GM06990 (cell line): ENCODE data around the gene RUVBL2.

Experiments used
- DNase-seq: peaks from one replicate; pipeline ENCODE4 v3.0.0-alpha.2; 2011; ENCODE audit not compliant: insufficient read length; ENCODE audit errors: extremely low read depth
- H3K27me3 ChIP-seq: replicated peaks from 2 replicates; pipeline ENCODE4 v1.6.0; 2011; ENCODE audit warnings: low read length; ENCODE audit not compliant: control insufficient read depth, insufficient read depth
- H3K36me3 ChIP-seq: 2 replicates; pipeline ENCODE4 v1.5.1; 2011; ENCODE audit warnings: low read length; ENCODE audit not compliant: control insufficient read depth, insufficient read depth
- H3K4me3 ChIP-seq: replicated peaks from 2 replicates; pipeline ENCODE4 v1.5.1; 2011; ENCODE audit warnings: low read depth, mild to moderate bottlenecking, control low read depth, low read length
- CTCF ChIP-seq: IDR thresholded peaks from 2 replicates; pipeline ENCODE4 v1.5.1; 2011; ENCODE audit warnings: low read length, control low read depth, mild to moderate bottlenecking, inconsistent platforms; ENCODE audit not compliant: insufficient read depth, poor library complexity, severe bottlenecking

RUVBL2 gene

DNA sequence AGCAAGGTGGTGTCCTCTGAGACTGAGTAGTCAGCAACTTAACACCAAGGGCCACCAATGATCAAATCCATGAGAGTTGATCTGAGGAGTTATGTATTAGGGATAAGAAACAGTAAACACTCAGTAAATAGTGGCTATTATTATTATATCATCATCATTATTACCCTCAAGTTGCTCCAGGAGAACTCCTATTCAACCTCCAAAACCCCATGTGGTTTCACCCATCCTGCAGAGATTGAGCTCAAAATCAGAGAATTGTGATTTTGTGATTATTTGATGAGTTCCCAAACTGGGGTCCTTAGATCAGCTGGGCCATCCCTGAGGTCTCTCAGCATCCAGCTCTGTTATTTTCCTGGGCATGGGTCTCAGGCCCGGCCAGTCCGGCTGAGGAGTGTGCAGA is 67.3 kb downstream of the RUVBL2 start:
- Histone ChIP-seq H3K4me3 (no peak overlapping the region), H3K36me3 (no peaks in the 10 kb centered on the region), H3K27me3 (peaks cover 4% of the 10 kb centered on the region; the same call in 1 of the 2 replicates)
- DNase-seq: no peak
- TF ChIP-seq CTCF: no peak

GRCh38 chr19:49061445-49061844 is 67.8 kb downstream of the RUVBL2 start:
- peaks cover 4% of the 10 kb centered on the region; the same call in 1 of the 2 replicates for H3K27me3 ChIP-seq
- DNase-seq: peak; percentile 50
- no peak for TF ChIP-seq CTCF
- no peak overlapping the region for H3K4me3 ChIP-seq
- no peaks in the 10 kb centered on the region for H3K36me3 ChIP-seq

- Histone ChIP-seq H3K27me3 (no peaks in the 10 kb centered on the region; the same call in 1 of the 2 replicates), H3K36me3 (no peaks in the 10 kb centered on the region), H3K4me3 (no peak overlapping the region)
- no peak for DNase-seq
- no peak for TF ChIP-seq CTCF
Measured at GRCh38 chr19:49064029-49064629, 70.4 kb downstream of the RUVBL2 start.

- DNase-seq: no peak
- TF ChIP-seq CTCF: no peak
- no peaks in the 10 kb centered on the region; the same call in 1 of the 2 replicates for H3K27me3 ChIP-seq
- no peak within 1 kb of the TSS for H3K4me3 ChIP-seq
- H3K36me3 ChIP-seq: no peaks in the 10 kb centered on the region
Measured at GRCh38 chr19:49064768-49065611, 71.3 kb downstream of the RUVBL2 start, which contains the start of gene NTF4. NTF4 (minus strand) TSS chr19:49064818; CDS start chr19:49061997, 2,821 bp downstream.
